SK-N-SH (cell line): Measurements from ENCODE around the gene NTN5. TPM values are rescaled to one million over a fixed set of nuclear protein-coding genes. Genes with fewer than 3 reads are reported as not detected.

Experiments
- CTCF ChIA-PET: fragments of 300-600, 350-600 bp; formaldehyde crosslinking; extraction: SDS; loops from one replicate; lab custom pipeline; 2021; lab: Yijun Ruan, JAX
- POLR2A ChIA-PET: fragments of 350-600 bp; sonication (Branson Sonifier 250); formaldehyde crosslinking; extraction: SDS; loops from one replicate; lab custom pipeline; 2020; ENCODE audit warnings: antibody characterized with exemption, inconsistent platforms; lab: Yijun Ruan, JAX
- DNase-seq: peaks from one replicate; pipeline ENCODE4 v3.0.0; 2012
- H2AFZ ChIP-seq: fragments of 200-600 bp; sonication (generic); 2 replicates; pipeline ENCODE4 v1.8.1; 2016; ENCODE audit warnings: antibody characterized with exemption, mild to moderate bottlenecking, low read depth
- H3F3A ChIP-seq: fragments of 200-600 bp; sonication (generic); replicated peaks from 2 replicates; pipeline ENCODE3; 2016; ENCODE audit warnings: antibody characterized with exemption, mild to moderate bottlenecking; ENCODE audit not compliant: insufficient read depth
- H3K27ac ChIP-seq, 2 experiments: fragments of 200-500 bp in 1 of 2; fragments of 200-600 bp in 1 of 2; sonication (Bioruptor generic) in 1 of 2; sonication (generic), shearing (Covaris generic) in 1 of 2; 2 replicates each; pipeline versions ENCODE4 v1.5.1 to v1.6.1; 2014 to 2016; ENCODE audit warnings: low read depth in 2 of 2, inconsistent platforms in 1 of 2, low read length in 1 of 2, mild to moderate bottlenecking in 1 of 2, mixed read lengths in 1 of 2
- H3K27me3 ChIP-seq: fragments of 200-600 bp; sonication (generic), shearing (Covaris generic); 2 replicates; pipeline ENCODE4 v1.6.1; 2016; ENCODE audit warnings: mixed run types; ENCODE audit not compliant: insufficient read depth
- H3K36me3 ChIP-seq, 2 experiments: fragments of 200-500 bp in 1 of 2; fragments of 200-600 bp in 1 of 2; sonication (Bioruptor generic) in 1 of 2; sonication (generic) in 1 of 2; replicated peaks in 1 of 2; 2 replicates each; pipeline versions ENCODE3 to v1.5.1; 2014 to 2016; ENCODE audit warnings: low read length in 1 of 2, mild to moderate bottlenecking in 1 of 2; ENCODE audit not compliant: insufficient read depth in 2 of 2, control insufficient read depth in 1 of 2
- H3K4me1 ChIP-seq, 2 experiments: fragments of 200-500 bp in 1 of 2; fragments of 200-600 bp in 1 of 2; sonication (Bioruptor generic) in 1 of 2; sonication (generic), shearing (Covaris generic) in 1 of 2; 2 replicates each; pipeline versions ENCODE4 v1.5.1 to v1.6.1; 2014 to 2016; ENCODE audit warnings: low read depth in 1 of 2, low read length in 1 of 2, mixed run types in 1 of 2; ENCODE audit not compliant: insufficient read depth in 2 of 2, control insufficient read depth in 1 of 2
- H3K4me2 ChIP-seq: fragments of 200-600 bp; sonication (generic), shearing (Covaris generic); 2 replicates; pipeline ENCODE4 v1.6.1; 2017; ENCODE audit warnings: mixed run types
- H3K4me3 ChIP-seq, 2 experiments: fragments of 200-500 bp in 1 of 2; fragments of 200-600 bp in 1 of 2; sonication (Bioruptor generic) in 1 of 2; sonication (generic), shearing (Covaris generic) in 1 of 2; 2 replicates each; pipeline versions ENCODE4 v1.5.1 to v1.8.1; 2014 to 2016; ENCODE audit warnings: low read depth in 2 of 2, inconsistent platforms in 1 of 2, low read length in 1 of 2, mild to moderate bottlenecking in 1 of 2, mixed read lengths in 1 of 2, moderate library complexity in 1 of 2
- H3K79me2 ChIP-seq: fragments of 200-600 bp; sonication (generic); 2 replicates; pipeline ENCODE4 v1.8.1; 2017; ENCODE audit warnings: mild to moderate bottlenecking; ENCODE audit not compliant: insufficient read depth
- H3K9ac ChIP-seq: fragments of 200-600 bp; sonication (generic); 2 replicates; pipeline ENCODE4 v1.6.1; 2017; ENCODE audit warnings: mixed run types
- H3K9me2 ChIP-seq: fragments of 200-600 bp; sonication (generic); 2 replicates; pipeline ENCODE4 v1.6.1; 2017; ENCODE audit warnings: mixed run types
- H3K9me3 ChIP-seq: fragments of 200-600 bp; sonication (generic); 2 replicates; pipeline ENCODE4 v1.6.1; 2017; ENCODE audit warnings: mixed run types, mild to moderate bottlenecking, moderate library complexity
- H4K20me1 ChIP-seq: fragments of 200-600 bp; sonication (generic); 2 replicates; pipeline ENCODE4 v1.6.1; 2017; ENCODE audit warnings: mild to moderate bottlenecking, mixed run types; ENCODE audit not compliant: insufficient read depth
- CHD2 ChIP-seq: fragments of 150-350 bp; IDR thresholded peaks from 2 replicates; pipeline ENCODE4 v1.6.1; 2018; ENCODE audit warnings: low read length; ENCODE audit not compliant: partially characterized antibody
- EP300 ChIP-seq, 2 experiments: IDR thresholded peaks; 2 replicates each; pipeline versions ENCODE4 v1.4.0 to v1.6.1; 2012; ENCODE audit warnings: borderline replicate concordance in 1 of 2, low read depth in 1 of 2, low read length in 1 of 2
- FOSL2 ChIP-seq: IDR thresholded peaks from 2 replicates; pipeline ENCODE4 v1.4.0; 2012; ENCODE audit warnings: low read depth, mild to moderate bottlenecking, moderate library complexity, borderline replicate concordance
- FOXM1 ChIP-seq: IDR thresholded peaks from 2 replicates; pipeline ENCODE4 v1.4.0; 2012; ENCODE audit warnings: low read depth, mild to moderate bottlenecking
- GABPA ChIP-seq: IDR thresholded peaks from 2 replicates; pipeline ENCODE4 v1.4.0; 2012; ENCODE audit warnings: low read depth, mild to moderate bottlenecking
- MEF2A ChIP-seq: IDR thresholded peaks from 2 replicates; pipeline ENCODE4 v1.4.0; 2012; ENCODE audit warnings: low read depth, borderline replicate concordance
- MXI1 ChIP-seq: IDR thresholded peaks from 2 replicates; pipeline ENCODE4 v1.6.1; 2012; ENCODE audit warnings: mild to moderate bottlenecking, low read depth, low read length, improper control_type of control experiment
- NFIC ChIP-seq: IDR thresholded peaks from 2 replicates; pipeline ENCODE4 v1.4.0; 2012; ENCODE audit warnings: borderline replicate concordance
- POLR2AphosphoS5 ChIP-seq: IDR thresholded peaks from 2 replicates; pipeline ENCODE4 v1.6.1; 2012; ENCODE audit warnings: low read depth, low read length
- RAD21 ChIP-seq: IDR thresholded peaks from 2 replicates; pipeline ENCODE4 v1.6.1; 2012; ENCODE audit warnings: mild to moderate bottlenecking, low read length
- RCOR1 ChIP-seq: fragments of 150-350 bp; IDR thresholded peaks from 2 replicates; pipeline ENCODE4 v1.6.1; 2017; ENCODE audit warnings: antibody characterized with exemption, low read length
- SMC3 ChIP-seq: IDR thresholded peaks from 2 replicates; pipeline ENCODE4 v1.6.1; 2012; ENCODE audit warnings: low read depth, low read length, improper control_type of control experiment
- TCF12 ChIP-seq: IDR thresholded peaks from 2 replicates; pipeline ENCODE4 v1.4.0; 2012
- WGBS: methylation state at CpG from one replicate; pipeline ENCODE4 v1.1.6; 2017; ENCODE audit warnings: low lambda C conversion rate; 5-methylcytosine and 5-hydroxymethylcytosine counted together
- polyA plus RNA-seq, 3 experiments: library from polyadenylated mRNA; depleted of rRNA; stranded (reverse); fragments of >200 nt; gene quantifications; 2 replicates each; pipeline ENCODE4 v1.2.3, GENCODE V29; 2012
- TF ChIP-seq, protein P1 (sequence below): IDR thresholded peaks from 2 replicates; pipeline ENCODE4 v1.4.0; 2012; ENCODE audit warnings: low read depth

The NTN5 gene
- polyA plus RNA-seq, 1 of the 3 experiments (the other 2 are of a cell fraction): 0.74 TPM

DNA sequence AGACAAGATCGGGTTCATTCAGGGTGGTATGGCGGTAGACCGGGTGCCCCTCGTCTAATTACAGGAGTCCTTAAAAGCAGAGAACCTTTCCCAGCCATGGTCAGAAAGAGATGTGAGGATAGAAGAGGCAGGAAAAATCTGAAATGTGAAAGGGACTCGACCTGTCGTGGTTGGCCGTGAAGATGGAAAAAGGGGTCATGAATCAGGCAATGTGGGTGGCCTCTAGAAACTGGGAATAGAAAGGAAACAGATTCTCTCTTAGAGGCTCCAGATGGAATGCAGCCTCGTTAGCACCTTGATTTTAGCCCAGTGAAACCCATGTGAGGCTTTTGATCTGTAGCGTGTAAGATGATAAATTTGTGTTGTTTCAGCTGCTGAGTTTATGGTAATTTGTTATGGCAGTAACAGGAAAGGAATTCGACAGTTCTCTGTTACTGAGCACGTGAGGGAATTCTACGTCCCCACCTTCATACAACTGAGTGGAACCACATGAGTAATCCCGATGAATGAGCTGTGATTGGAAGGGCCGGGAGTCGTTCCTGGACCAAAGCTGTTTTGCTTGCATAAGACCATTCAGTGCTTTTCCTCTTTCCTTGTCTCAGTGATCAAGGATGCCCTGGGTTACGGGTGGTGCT, 15.9 kb downstream of the NTN5 start:
- Histone ChIP-seq H3K9me2 (no peaks in the 10 kb centered on the region), H3K79me2 (no peaks in the 10 kb centered on the region), H3K9ac (no peak overlapping the region), H2AFZ (no peak overlapping the region), H3K4me3 (no peak overlapping the region), H3K4me1 (peaks cover 0 to 12% of the 10 kb centered on the region in 2 experiments; a peak in 1 of 4 replicates), H4K20me1 (no peaks in the 10 kb centered on the region), H3K9me3 (no peaks in the 10 kb centered on the region), H3K27ac (no peak overlapping the region), H3K36me3 (no peaks in the 10 kb centered on the region), H3F3A (peaks cover 4% of the 10 kb centered on the region), H3K27me3 (no peaks in the 10 kb centered on the region), H3K4me2 (no peak overlapping the region)
- no peak for DNase-seq
- POLR2A ChIA-PET: interaction anchor here (1.1 kb wide), 1 partner anchor 38 kb away, joined by 3 read pairs; the partner anchor contains the start of genes RPL18 and SPHK2
- 68% methylated on average over 16 of the region's 16 CpGs for WGBS
- CTCF ChIA-PET: no interaction called here
- no peak for TF ChIP-seq RAD21
- no peak for TF ChIP-seq GABPA
- TF ChIP-seq FOSL2: no peak
- no peak for TF ChIP-seq SMC3
- TF ChIP-seq POLR2AphosphoS5: no peak
- no peak for TF ChIP-seq CHD2

DNA sequence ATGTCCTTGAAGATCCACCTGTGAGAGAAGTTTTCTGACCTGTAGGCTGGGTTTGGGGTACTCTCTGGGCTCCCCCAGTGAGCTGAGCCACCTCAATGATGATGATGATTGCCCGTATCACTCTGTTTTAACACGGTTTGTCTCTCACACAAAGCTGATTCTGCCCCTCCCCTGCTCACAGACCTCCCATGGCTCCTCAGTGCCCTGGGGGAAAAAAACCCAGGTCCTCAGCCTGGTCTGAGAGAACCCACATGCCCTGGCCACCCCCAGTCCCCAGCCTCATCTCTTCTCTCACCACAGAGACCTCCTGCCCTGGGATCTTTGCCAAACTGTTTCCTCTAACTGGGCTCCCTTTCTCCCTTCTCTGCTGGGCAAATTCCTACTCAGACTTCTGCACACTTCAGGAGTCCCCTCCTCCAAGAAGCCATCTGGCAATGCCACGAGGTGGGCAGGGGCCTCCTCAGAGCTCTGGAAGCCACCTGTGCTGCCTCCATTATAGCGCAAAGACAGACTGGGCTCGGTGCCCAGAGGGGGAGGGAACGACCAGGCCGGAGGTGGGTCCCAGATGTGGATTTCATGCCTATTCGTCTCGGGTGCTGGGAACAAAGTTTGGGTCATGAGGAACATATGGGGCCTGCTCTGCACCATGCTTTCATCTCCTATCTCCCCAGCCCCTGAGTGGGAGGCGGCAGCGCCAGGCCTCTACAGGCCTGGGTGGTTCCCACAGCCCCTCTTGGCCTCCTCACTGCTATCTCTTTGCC, 18.3 kb downstream of the NTN5 start:
- TF ChIP-seq, protein P1, sequence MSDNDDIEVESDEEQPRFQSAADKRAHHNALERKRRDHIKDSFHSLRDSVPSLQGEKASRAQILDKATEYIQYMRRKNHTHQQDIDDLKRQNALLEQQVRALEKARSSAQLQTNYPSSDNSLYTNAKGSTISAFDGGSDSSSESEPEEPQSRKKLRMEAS: peak; percentile 46; the same call in 1 of the 2 replicates
- TF ChIP-seq MEF2A (no peak), MXI1 (peak; percentile 55; the same call in 1 of the 2 replicates), FOXM1 (no peak), EP300 (IDR thresholded peaks at IDR 0.05; ENCODE audit: borderline replicate concordance in 1 of 2, low read depth in 1 of 2, low read length in 1 of 2) (peak in 1 of 2 experiments; percentile 26; a peak in 1 of 4 replicates), TCF12 (peak; percentile 79), RCOR1 (peak; percentile 47; the same call in 1 of the 2 replicates), CHD2 (peak; percentile 60), NFIC (peak; percentile 32; the same call in 1 of the 2 replicates)
- ChIA-PET CTCF (interaction anchor here (1.0 to 3.6 kb wide), 5 partner anchors 8 to 188 kb away, joined by 3 to 19 read pairs (median 5); partner anchors contain the start of gene CA11), POLR2A (interaction anchor here (0.6 to 0.9 kb wide), 2 partner anchors 13 to 116 kb away, joined by 3 to 6 read pairs; no protein-coding TSS in a partner anchor)

More for the DNA sequence above, 18.3 kb downstream of the NTN5 start:
- DNase-seq: peak; percentile 74
- Histone ChIP-seq H3K4me1 (peaks cover 0 to 10% of the 10 kb centered on the region in 2 experiments; a peak in 1 of 4 replicates), H3F3A (peaks cover 4% of the 10 kb centered on the region), H3K27ac (peak overlapping the region in 1 of 2 experiments; percentile 61; a peak in 2 of 4 replicates), H3K27me3 (no peaks in the 10 kb centered on the region), H3K4me3 (no peak overlapping the region), H4K20me1 (no peaks in the 10 kb centered on the region), H3K36me3 (no peaks in the 10 kb centered on the region), H2AFZ (no peak overlapping the region), H3K9ac (no peak overlapping the region), H3K4me2 (no peak overlapping the region), H3K9me3 (no peaks in the 10 kb centered on the region), H3K9me2 (no peaks in the 10 kb centered on the region), H3K79me2 (no peaks in the 10 kb centered on the region)
- 39% methylated on average over 10 of the region's 11 CpGs for WGBS
